ENCODE data around the gene TEDC1.

DNA sequence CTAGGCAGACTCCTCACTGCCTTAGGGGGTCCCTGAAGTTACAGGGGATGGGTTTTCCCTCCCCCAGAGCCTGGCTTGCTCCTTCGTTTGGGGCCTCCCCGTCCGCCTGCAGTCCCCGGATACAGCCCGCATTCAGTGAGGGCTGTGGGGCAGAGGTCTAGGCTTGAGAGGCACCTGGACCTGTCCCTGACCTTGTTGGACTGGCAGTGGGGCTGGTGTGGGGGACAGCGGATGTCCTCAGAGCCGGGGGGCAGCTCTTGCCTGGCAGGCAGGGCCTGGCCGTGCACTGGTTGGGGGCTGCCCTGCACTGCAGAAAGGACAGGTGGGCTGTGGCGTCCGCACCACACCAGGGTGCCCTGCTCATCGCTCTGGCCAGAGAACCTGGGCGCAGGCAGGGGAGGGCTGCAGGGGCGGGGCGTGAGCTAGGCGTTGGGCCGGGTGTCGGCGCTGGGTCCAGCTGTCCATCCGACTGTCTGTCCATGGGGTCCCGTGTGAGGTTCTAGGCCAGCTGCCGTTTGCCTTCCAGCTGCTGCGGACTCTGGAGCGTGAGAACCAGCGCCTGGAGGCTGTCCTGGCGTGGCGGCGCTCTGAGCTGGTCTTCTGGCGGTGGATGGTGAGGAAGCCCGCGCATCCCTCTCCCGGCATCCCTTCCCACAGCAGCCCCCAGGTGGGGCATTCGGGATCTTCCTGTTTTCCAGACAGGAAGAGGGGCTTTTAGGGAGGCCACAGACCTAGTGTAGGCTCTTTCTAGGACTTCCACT lies 6.0 kb downstream of the TEDC1 start:
- TF ChIP-seq POLR2A (IDR thresholded peaks at IDR 0.05) (no peak), POLR2AphosphoS5 (IDR thresholded peaks at IDR 0.05) (no peak)
- TF ChIP-seq, protein P1, sequence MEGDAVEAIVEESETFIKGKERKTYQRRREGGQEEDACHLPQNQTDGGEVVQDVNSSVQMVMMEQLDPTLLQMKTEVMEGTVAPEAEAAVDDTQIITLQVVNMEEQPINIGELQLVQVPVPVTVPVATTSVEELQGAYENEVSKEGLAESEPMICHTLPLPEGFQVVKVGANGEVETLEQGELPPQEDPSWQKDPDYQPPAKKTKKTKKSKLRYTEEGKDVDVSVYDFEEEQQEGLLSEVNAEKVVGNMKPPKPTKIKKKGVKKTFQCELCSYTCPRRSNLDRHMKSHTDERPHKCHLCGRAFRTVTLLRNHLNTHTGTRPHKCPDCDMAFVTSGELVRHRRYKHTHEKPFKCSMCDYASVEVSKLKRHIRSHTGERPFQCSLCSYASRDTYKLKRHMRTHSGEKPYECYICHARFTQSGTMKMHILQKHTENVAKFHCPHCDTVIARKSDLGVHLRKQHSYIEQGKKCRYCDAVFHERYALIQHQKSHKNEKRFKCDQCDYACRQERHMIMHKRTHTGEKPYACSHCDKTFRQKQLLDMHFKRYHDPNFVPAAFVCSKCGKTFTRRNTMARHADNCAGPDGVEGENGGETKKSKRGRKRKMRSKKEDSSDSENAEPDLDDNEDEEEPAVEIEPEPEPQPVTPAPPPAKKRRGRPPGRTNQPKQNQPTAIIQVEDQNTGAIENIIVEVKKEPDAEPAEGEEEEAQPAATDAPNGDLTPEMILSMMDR (IDR thresholded peaks at IDR 0.05), result no peak
